ENCODE measurements around the gene ARHGEF4. TPM values are rescaled to one million over a fixed set of nuclear protein-coding genes. Genes with fewer than 3 reads are reported as not detected.

The ARHGEF4 gene
- total RNA-seq, 1 experiment from 2014 or later, result 12.6 TPM

DNA sequence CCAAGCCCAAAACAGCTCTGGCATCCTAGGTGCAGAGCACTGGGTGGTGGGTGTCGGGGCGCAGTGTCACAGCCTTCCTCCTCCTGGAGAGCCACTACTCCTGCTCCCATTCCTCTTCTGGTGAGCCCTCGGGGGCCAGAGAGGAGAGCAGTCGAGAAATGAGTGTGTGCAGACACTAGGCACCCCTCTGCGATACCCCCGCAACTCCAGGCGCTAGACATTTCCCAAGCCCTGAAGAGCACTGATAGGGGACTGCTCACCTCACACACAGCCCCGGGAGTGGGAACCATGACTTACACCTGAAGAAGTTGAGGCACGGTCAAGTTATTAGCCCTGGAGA lies 202.4 kb downstream of the ARHGEF4 start:
- Histone ChIP-seq H3K9ac (ENCODE audit: extremely low read depth, insufficient read length, low read length) (no peak overlapping the region), H4K8ac (replicated peaks; ENCODE audit: insufficient read length, low read depth, low read length) (no peak overlapping the region), H3K79me2 (ENCODE audit: insufficient read depth, low read length) (no peaks in the 10 kb centered on the region), H2AFZ (ENCODE audit: low read length) (no peak overlapping the region), H2BK12ac (ENCODE audit: insufficient read length, low read depth, low read length) (no peak overlapping the region), H4K91ac (ENCODE audit: insufficient read length, low read depth, low read length) (no peak overlapping the region), H2BK15ac (ENCODE audit: low read depth, low read length) (no peak overlapping the region), H3K18ac (ENCODE audit: insufficient read length, low read depth, low read length) (no peak overlapping the region), H3K4me2 (ENCODE audit: insufficient read depth, insufficient read length, low read length) (no peak overlapping the region), H3K23me2 (ENCODE audit: insufficient read length, low read depth, low read length, poor library complexity, severe bottlenecking) (peaks cover 8% of the 10 kb centered on the region), H3K56ac (ENCODE audit: insufficient read length, low read depth, low read length) (no peak overlapping the region), H3K27me3 (ENCODE audit: insufficient read depth, low read length) (peaks cover 4% of the 10 kb centered on the region; the same call in 1 of the 2 replicates), H4K5ac (ENCODE audit: insufficient read length, low read depth, low read length) (no peak overlapping the region), H2BK5ac (ENCODE audit: insufficient read length, low read length) (no peak overlapping the region), H3T11ph (ENCODE audit: low read length) (no peak overlapping the region), H2AK5ac (ENCODE audit: insufficient read length, low read length) (no peak overlapping the region), H3K4me1 (ENCODE audit: insufficient read depth, low read length) (no peaks in the 10 kb centered on the region), H3K27ac (ENCODE audit: insufficient read length, low read depth, low read length) (no peak overlapping the region), H3K14ac (ENCODE audit: insufficient read depth, low read length) (no peak overlapping the region; the same call in 1 of the 2 replicates), H3K79me1 (ENCODE audit: insufficient read depth, low read depth, low read length, poor library complexity, severe bottlenecking) (no peaks in the 10 kb centered on the region), H4K20me1 (ENCODE audit: control insufficient read depth, insufficient read depth, insufficient read length) (peaks cover 2% of the 10 kb centered on the region), H3K4ac (ENCODE audit: low read depth, low read length) (no peak overlapping the region), H3K9me3 (ENCODE audit: control insufficient read depth, low read depth, low read length) (no peaks in the 10 kb centered on the region), H3K23ac (ENCODE audit: insufficient read length, low read depth, low read length) (no peak overlapping the region), H2BK20ac (ENCODE audit: low read depth, low read length, poor library complexity, severe bottlenecking) (no peak overlapping the region), H2BK120ac (ENCODE audit: low read depth, low read length, poor library complexity, severe bottlenecking) (no peak overlapping the region)
- Mint-ChIP-seq H3K4me3 (no peak overlapping the region), H3K36me3 (ENCODE audit: insufficient read depth in 1 of 3, low read depth in 3 of 3) (peaks cover 0 to 4% (median 2%) of the 10 kb centered on the region in 3 experiments; a peak in 3 of 7 replicates), H3K27ac (no peak overlapping the region), H3K9me3 (no peaks in the 10 kb centered on the region; a peak in 1 of 5 replicates), H3K27me3 (ENCODE audit: low read depth) (peaks cover 24% of the 10 kb centered on the region), H3K4me1 (peaks cover 11 to 12% of the 10 kb centered on the region in 2 experiments)
- TF ChIP-seq, protein P1, sequence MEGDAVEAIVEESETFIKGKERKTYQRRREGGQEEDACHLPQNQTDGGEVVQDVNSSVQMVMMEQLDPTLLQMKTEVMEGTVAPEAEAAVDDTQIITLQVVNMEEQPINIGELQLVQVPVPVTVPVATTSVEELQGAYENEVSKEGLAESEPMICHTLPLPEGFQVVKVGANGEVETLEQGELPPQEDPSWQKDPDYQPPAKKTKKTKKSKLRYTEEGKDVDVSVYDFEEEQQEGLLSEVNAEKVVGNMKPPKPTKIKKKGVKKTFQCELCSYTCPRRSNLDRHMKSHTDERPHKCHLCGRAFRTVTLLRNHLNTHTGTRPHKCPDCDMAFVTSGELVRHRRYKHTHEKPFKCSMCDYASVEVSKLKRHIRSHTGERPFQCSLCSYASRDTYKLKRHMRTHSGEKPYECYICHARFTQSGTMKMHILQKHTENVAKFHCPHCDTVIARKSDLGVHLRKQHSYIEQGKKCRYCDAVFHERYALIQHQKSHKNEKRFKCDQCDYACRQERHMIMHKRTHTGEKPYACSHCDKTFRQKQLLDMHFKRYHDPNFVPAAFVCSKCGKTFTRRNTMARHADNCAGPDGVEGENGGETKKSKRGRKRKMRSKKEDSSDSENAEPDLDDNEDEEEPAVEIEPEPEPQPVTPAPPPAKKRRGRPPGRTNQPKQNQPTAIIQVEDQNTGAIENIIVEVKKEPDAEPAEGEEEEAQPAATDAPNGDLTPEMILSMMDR (conservative IDR thresholded peaks at IDR 0.05), result no peak
- WGBS (ENCODE audit: extremely low coverage, insufficient read length, low lambda C conversion rate), result no CpG with 5 or more reads among the region's 9 CpGs
- no peak for DNase-seq
